ENCODE data around the gene SSMEM1.
"Not testable (repeated sequence)": the region's sequence is repeated elsewhere in the genome, so short reads cannot be mapped to it uniquely, and the experiment has no call there.

SSMEM1 gene

DNA sequence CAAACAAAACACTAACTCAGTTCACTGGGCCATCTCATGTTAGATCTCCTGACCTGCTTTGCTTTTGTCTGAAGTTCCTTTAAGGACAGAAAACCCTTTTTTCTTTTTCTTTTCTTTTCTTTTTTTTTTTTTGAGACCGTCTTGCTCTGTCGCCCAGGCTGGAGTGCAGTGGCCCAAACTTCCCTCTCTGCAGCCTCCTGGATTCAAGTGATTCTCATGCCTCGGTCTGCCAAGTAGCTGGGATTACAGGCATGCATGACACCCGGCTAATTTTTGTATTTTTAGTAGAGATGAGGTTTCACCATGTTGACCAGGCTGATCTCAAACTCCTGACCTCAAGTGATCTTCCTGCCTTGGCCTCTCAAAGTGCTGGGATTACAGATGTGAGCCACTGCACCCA is 28.7 kb downstream of the SSMEM1 start:
- in situ Hi-C loops (cut with HindIII; ENCODE audit: low pct_ligation_motif_present, low pct_unique_long_range_greater_than_20kb, low sequenced_read_pairs); DNase-seq: not testable (repeated sequence)

DNA sequence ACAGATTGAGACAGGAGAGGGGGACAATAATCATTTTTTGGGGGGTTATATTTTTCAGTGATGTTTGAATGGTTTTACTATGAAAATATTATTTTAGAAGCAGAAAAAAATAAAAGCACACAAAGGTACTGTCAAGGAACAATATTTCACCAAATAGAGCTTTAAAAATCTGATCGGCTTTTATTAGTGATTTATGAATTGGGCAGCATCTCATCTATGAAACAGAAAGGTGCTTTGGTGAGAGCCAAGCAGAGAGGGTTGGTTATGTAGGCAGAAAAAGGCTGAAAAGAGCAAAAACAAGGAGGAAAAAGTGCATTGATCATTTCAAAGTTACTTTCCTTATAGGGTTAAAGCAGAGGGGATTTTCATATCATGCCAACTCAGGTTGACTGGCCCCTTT is 32.6 kb downstream of the SSMEM1 start:
- in situ Hi-C loops (cut with HindIII; ENCODE audit: low pct_ligation_motif_present, low pct_unique_long_range_greater_than_20kb, low sequenced_read_pairs) = no loop called here
- no peak for DNase-seq

DNA sequence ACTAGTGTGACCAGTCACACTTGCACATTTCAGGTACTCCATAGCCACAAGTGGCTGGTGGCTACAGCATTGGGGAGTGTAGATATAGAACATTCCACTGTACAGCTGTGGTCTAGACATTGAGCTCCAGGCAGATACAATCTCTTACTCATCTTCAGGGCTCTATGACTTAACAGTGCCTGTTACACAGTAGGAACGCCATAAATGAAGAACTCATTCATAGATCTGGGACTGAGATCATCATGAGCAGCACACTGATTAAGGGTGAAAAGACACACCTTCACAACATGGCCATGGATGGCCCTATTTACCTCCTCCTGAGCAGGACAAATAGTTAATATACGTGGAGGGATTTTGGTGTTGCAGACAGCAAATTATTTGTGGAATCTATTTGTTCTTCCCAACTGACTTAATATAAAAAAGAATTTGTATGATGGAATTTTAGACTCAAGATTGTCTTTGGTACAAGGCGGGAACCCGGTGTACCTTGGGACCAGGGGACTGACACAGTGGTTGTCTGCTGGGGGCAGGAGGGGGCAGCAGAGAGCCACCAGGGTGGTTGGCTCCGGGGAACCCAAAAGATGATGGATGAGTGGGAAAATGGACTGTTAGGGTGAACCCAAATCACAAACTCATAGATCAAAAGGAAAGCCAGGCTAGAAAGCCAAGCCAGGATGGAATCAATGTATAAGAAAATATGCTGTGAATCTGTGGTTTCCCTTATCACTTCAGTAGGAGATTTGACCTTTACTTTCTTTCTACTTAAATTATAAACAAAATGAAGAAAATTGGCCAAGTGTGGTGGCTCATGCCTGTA is 34.7 kb downstream of the SSMEM1 start:
- DNase-seq = peak; percentile 45
- in situ Hi-C loops (cut with HindIII; ENCODE audit: low pct_ligation_motif_present, low pct_unique_long_range_greater_than_20kb, low sequenced_read_pairs) = no loop called here

DNA sequence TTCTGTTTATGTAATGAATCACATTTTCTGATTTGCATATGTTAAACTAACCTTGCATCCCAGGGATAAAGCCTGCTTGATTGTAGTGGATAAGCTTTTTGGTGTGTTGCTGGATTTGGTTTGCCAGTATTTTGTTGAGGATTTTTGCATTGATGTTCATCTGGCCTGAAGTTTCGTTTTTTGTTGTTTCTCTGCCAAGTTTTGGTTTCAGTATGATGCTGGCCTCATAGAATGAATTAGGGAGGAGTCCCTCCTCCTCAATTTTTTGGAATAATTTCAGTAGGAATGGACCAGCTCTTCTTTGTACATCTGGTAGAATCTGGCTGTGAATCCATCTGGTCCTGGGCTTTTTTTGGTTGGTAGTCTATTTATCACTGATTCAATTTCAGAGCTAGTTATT is 35.8 kb downstream of the SSMEM1 start:
- DNase-seq; in situ Hi-C loops (cut with HindIII; ENCODE audit: low pct_ligation_motif_present, low pct_unique_long_range_greater_than_20kb, low sequenced_read_pairs): not testable (repeated sequence)

GRCh38 chr7:130246491-130246890 is 38.8 kb downstream of the SSMEM1 start:
- DNase-seq; in situ Hi-C loops (cut with HindIII; ENCODE audit: low pct_ligation_motif_present, low pct_unique_long_range_greater_than_20kb, low sequenced_read_pairs): not testable (repeated sequence)

DNA sequence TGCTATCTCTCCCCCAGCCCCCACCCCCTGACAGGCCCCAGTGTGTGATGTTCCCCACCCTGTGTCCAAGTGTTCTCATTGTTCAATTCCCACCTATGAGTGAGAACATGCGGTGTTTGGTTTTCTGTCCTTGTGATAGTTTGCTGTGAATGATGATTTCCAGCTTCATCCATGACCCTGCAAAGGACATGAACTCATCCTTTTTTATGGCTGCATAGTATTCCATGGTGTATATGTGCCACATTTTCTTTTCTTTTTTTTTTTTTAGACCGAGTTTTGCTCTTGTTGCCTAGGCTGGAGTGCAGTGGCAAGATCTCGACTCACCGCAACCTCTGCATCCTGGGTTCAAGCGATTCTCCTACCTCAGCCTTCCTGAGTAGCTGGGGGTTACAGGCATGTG is 41.2 kb downstream of the SSMEM1 start:
- DNase-seq; in situ Hi-C loops (cut with HindIII; ENCODE audit: low pct_ligation_motif_present, low pct_unique_long_range_greater_than_20kb, low sequenced_read_pairs): not testable (repeated sequence)

DNA sequence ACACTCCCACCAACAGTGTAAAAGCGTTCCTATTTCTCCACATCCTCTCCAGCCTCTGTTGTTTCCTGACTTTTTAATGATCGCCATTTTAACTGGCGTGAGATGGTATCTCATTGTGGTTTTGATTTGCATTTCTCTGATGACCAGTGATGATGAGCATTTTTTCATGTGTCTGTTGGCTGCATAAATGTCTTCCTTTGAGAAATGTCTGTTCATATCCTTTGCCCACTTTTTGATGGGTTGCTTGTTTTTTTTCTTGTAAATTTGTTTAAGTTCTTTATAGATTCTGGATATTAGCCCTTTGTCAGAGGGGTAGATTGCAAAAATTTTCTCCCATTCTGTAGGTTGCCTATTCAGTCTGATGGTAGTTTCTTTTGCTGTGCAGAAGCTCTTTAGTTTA is 42.0 kb downstream of the SSMEM1 start:
- in situ Hi-C loops (cut with HindIII; ENCODE audit: low pct_ligation_motif_present, low pct_unique_long_range_greater_than_20kb, low sequenced_read_pairs); DNase-seq: not testable (repeated sequence)

DNA sequence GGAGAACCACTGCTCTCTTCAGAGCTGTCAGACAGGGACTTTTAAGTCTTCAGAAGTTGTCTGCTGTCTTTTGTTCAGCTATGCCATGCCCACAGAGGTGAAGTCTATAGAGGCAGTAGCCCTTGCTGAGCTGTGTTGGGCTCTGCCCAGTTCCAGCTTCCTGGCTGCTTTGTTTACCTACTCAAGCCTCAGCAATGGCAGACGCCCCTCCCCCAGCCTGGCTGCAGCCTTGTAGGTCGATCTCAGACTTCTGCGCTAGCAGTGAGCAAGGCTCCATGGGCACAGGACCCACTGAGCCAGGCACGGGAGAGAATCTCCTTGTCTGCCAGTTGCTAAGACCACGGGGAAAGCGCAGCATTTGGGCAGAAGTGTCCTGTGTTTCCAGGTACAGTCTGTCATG is 46.9 kb downstream of the SSMEM1 start:
- in situ Hi-C loops (cut with HindIII; ENCODE audit: low pct_ligation_motif_present, low pct_unique_long_range_greater_than_20kb, low sequenced_read_pairs) = no loop called here
- DNase-seq = no peak

DNA sequence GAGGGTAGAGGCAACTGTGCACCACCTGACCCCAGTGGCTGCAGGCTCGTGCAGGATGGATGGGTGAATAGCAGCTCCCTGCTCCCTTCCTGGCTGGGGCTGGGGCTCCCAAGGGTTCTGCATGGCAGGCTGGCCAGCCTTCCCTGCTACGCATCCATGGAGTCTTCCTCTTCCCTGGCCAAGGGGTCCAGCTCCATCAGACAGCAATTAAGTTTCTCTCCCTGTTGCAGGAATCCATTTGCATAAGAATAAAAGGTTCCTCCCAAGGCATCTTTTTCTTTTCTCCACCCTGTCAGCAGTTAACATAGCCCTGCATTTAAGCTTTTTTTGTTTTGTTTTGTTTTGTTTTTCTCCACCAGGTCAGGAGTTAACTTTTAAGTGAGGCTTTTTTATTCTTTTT is 49.0 kb downstream of the SSMEM1 start:
- DNase-seq = no peak
- in situ Hi-C loops (cut with HindIII; ENCODE audit: low pct_ligation_motif_present, low pct_unique_long_range_greater_than_20kb, low sequenced_read_pairs) = no loop called here

DNA sequence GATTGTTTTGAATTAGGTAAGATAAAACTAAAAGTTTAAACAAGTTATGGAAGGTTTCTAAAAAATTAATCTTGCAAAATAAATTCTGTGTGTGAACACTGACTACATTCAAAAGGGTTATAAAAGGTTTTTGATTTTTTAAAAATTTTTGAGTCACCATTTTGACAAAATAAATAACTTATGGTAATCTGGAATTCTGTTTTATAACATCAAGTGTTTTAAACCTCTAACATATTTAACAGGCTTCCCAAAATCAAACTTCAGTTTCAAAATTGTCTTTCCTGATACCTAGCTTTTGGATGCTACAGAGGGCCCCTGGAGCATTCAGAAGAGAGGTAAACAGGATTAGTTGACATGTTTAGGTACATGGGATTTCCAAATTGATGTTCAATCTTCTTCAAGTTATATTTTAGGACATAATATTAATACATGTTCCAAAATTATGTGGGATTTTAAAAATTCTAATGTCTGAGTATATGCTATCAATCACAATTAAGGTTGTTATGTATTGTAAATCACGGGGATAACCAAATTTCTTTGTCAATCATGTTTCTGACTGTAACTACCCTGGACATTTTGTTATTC is 50.9 kb downstream of the SSMEM1 start:
- DNase-seq = no peak
- in situ Hi-C loops (cut with HindIII; ENCODE audit: low pct_ligation_motif_present, low pct_unique_long_range_greater_than_20kb, low sequenced_read_pairs) = no loop called here

- in situ Hi-C loops (cut with HindIII; ENCODE audit: low pct_ligation_motif_present, low pct_unique_long_range_greater_than_20kb, low sequenced_read_pairs) = no loop called here
- no peak for DNase-seq
Observed at GRCh38 chr7:130262448-130262847, 54.8 kb downstream of the SSMEM1 start.

DNA sequence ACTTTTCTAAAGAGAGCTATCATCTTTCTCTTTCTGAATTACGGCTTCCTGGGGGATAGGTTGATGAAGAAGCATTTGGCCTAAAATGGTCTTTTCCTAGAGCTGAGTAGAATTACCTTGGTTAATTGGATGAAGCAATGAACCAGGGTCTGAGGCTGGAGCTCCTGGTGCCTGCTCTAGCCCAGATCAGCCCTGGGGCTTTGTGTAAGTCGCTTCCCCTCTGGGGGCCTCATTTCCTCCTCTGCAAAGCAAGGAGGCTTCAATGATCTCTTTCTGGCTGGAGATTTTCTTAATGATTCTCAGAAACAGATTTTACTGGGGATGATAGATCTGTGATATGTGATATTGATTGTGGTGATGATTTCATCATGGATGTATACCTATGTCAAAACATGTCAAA is 55.5 kb downstream of the SSMEM1 start:
- in situ Hi-C loops (cut with HindIII; ENCODE audit: low pct_ligation_motif_present, low pct_unique_long_range_greater_than_20kb, low sequenced_read_pairs) = no loop called here
- no peak for DNase-seq
